GM12892 (cell line): ENCODE results near the gene TENT4A.

ENCODE experiments used
- POLR2A ChIP-seq: IDR thresholded peaks from 2 replicates; pipeline ENCODE4 v1.6.1; 2011; ENCODE audit warnings: low read depth, low read length, control low read depth
- POLR2AphosphoS5 ChIP-seq: IDR thresholded peaks from 2 replicates; pipeline ENCODE4 v1.6.1; 2011; ENCODE audit warnings: low read depth, low read length, control low read depth
- TAF1 ChIP-seq: IDR thresholded peaks from 2 replicates; pipeline ENCODE4 v1.6.1; 2011; ENCODE audit warnings: low read depth, mild to moderate bottlenecking, control low read depth, low read length, borderline replicate concordance

GRCh38 chr5:6754766-6755165 lies 41.5 kb downstream of the TENT4A start:
- no peak for TF ChIP-seq POLR2A
- TF ChIP-seq POLR2AphosphoS5, result no peak
- TF ChIP-seq TAF1, result no peak
